Measurements from ENCODE around the gene ZNF177.

- no peak for TF ChIP-seq CTCF (IDR thresholded peaks at IDR 0.05)
- TF ChIP-seq POLR2A (IDR thresholded peaks at IDR 0.05) = no peak
Measured at GRCh38 chr19:9427941-9428340, 65.1 kb downstream of the ZNF177 start.
